Peyer's patch (tissue), 4 donors: ENCODE data around the gene DCC. TPM values are rescaled to one million over a fixed set of nuclear protein-coding genes. Genes with fewer than 3 reads are reported as not detected.

ENCODE experiments used
- DNase-seq, 3 donors: peaks; one replicate each; pipeline ENCODE4 v3.0.0-alpha.2; 2017 to 2019
- H3K27ac ChIP-seq, 4 donors: fragments of 200-600 bp; sonication (generic); one replicate each; pipeline ENCODE4 v1.5.1; 2016 to 2019
- H3K27me3 ChIP-seq, 2 donors: fragments of 200-600 bp; sonication (generic); one replicate each; pipeline ENCODE4 v1.5.1; 2019
- H3K36me3 ChIP-seq, 3 donors: fragments of 200-600 bp; sonication (generic); one replicate each; pipeline ENCODE4 v1.5.1; 2016 to 2019
- H3K4me1 ChIP-seq, 4 donors: fragments of 200-600 bp; sonication (generic); one replicate each; pipeline ENCODE4 v1.5.1; 2016 to 2019
- H3K4me3 ChIP-seq, 4 donors: fragments of 200-600 bp; sonication (generic); 1 replicate in 3 of 4; 2 replicates in 1 of 4; pipeline ENCODE4 v1.5.1; 2016 to 2019; ENCODE audit warnings: mild to moderate bottlenecking in 1 of 4
- H3K9me3 ChIP-seq, 4 donors: fragments of 200-600 bp; sonication (generic); one replicate each; pipeline ENCODE4 v1.5.1; 2016 to 2019; ENCODE audit warnings: mild to moderate bottlenecking in 1 of 4
- CTCF ChIP-seq, 6 experiments: fragments of 450-650 bp in 4 of 6; fragments of 200-600 bp in 2 of 6; sonication (generic) in 1 of 6; IDR thresholded peaks; one replicate each; pipeline ENCODE4 v1.5.1; 2017 to 2019; ENCODE audit warnings: antibody characterized with exemption in 6 of 6, mild to moderate bottlenecking in 3 of 6, moderate library complexity in 1 of 6
- POLR2A ChIP-seq, 2 donors: fragments of 450-650 bp; IDR thresholded peaks; one replicate each; pipeline ENCODE4 v1.5.1; 2017; ENCODE audit warnings: antibody characterized with exemption in 2 of 2, mild to moderate bottlenecking in 2 of 2, moderate library complexity in 2 of 2
- total RNA-seq, 4 donors: library from RNA; depleted of rRNA; stranded (reverse); fragments of >200 nt; gene quantifications; one replicate each; pipeline ENCODE4 v1.1.0, GENCODE V29; 2016

DCC gene
- total RNA-seq, 4 donors from 2014 or later = 0.13 TPM; not detected in 3

GRCh38 chr18:52531836-52532235, 191.8 kb downstream of the DCC start:
- no peaks in the 10 kb centered on the region for H3K4me1 ChIP-seq
- H3K36me3 ChIP-seq = no peaks in the 10 kb centered on the region
- no peaks in the 10 kb centered on the region for H3K9me3 ChIP-seq
- H3K27me3 ChIP-seq = no peaks in the 10 kb centered on the region
- H3K27ac ChIP-seq = no peak overlapping the region
- H3K4me3 ChIP-seq = no peak overlapping the region
- no peak for TF ChIP-seq CTCF (IDR thresholded peaks at IDR 0.05)
- TF ChIP-seq POLR2A (IDR thresholded peaks at IDR 0.05) = no peak
- DNase-seq = no peak

DNA sequence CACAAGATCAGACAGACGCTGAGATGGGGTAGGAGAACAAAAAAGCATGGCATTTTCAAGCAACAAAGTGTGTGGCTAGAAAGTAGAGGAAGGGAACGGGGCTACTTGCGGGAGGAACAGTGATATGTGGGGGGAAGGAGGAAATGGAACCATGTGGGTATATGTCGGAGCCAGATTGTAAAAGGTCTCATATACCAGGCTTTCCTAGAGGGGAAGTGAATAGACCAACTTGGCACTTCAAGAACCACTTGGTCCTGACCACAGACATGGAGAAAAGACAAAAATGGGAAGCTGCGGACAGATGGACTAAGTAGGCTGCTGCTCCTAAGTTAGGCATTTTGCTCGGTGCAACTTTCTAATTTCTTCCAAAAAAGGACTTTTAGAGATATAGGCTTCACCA, 196.0 kb downstream of the DCC start:
- no peak overlapping the region for H3K27ac ChIP-seq
- no peaks in the 10 kb centered on the region for H3K36me3 ChIP-seq
- H3K9me3 ChIP-seq = no peaks in the 10 kb centered on the region
- no peaks in the 10 kb centered on the region for H3K27me3 ChIP-seq
- no peaks in the 10 kb centered on the region for H3K4me1 ChIP-seq
- no peak for DNase-seq
- TF ChIP-seq POLR2A (IDR thresholded peaks at IDR 0.05) (no peak), CTCF (IDR thresholded peaks at IDR 0.05) (no peak)
- no peak overlapping the region for H3K4me3 ChIP-seq

GRCh38 chr18:52537261-52537660, 197.3 kb downstream of the DCC start:
- H3K4me1 ChIP-seq = no peaks in the 10 kb centered on the region
- H3K9me3 ChIP-seq = no peaks in the 10 kb centered on the region
- H3K27me3 ChIP-seq = no peaks in the 10 kb centered on the region
- H3K27ac ChIP-seq = no peak overlapping the region
- TF ChIP-seq CTCF (IDR thresholded peaks at IDR 0.05) (no peak), POLR2A (IDR thresholded peaks at IDR 0.05) (no peak)
- H3K4me3 ChIP-seq = no peak overlapping the region
- DNase-seq = no peak
- no peaks in the 10 kb centered on the region for H3K36me3 ChIP-seq

- Histone ChIP-seq H3K27me3 (no peaks in the 10 kb centered on the region), H3K9me3 (no peaks in the 10 kb centered on the region), H3K36me3 (no peaks in the 10 kb centered on the region), H3K4me1 (no peaks in the 10 kb centered on the region), H3K4me3 (no peak overlapping the region), H3K27ac (no peak overlapping the region)
- DNase-seq = no peak
- TF ChIP-seq CTCF (IDR thresholded peaks at IDR 0.05) (no peak), POLR2A (IDR thresholded peaks at IDR 0.05) (no peak)
Measured at GRCh38 chr18:52541056-52541455, 201.1 kb downstream of the DCC start.

DNA sequence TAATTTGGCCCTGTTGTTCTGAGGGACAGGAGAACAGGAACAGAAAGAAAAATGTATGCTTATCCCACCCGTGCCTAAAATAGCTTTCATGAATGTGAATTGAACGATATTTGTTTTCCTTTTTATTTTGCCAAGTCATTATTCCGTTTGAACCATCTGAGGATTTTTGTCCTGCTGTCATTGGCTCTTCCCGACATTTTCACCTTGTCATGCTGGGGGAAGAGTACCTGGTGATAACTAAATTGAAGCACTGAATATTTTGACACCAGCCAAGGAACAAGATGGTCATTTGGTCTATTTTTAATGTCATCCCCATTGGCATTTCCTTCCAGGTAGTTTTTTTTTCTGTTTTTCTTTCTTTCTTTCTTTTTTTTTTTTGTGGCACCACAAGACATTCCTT, 204.1 kb downstream of the DCC start:
- Histone ChIP-seq H3K9me3 (no peaks in the 10 kb centered on the region), H3K4me3 (no peak overlapping the region), H3K36me3 (no peaks in the 10 kb centered on the region), H3K27me3 (no peaks in the 10 kb centered on the region), H3K4me1 (no peaks in the 10 kb centered on the region), H3K27ac (no peak overlapping the region)
- TF ChIP-seq POLR2A (IDR thresholded peaks at IDR 0.05) (no peak), CTCF (IDR thresholded peaks at IDR 0.05) (no peak)
- DNase-seq = no peak

- DNase-seq = no peak
- TF ChIP-seq CTCF (IDR thresholded peaks at IDR 0.05) (no peak), POLR2A (IDR thresholded peaks at IDR 0.05) (no peak)
- Histone ChIP-seq H3K36me3 (no peaks in the 10 kb centered on the region), H3K27ac (no peak overlapping the region), H3K9me3 (no peaks in the 10 kb centered on the region), H3K4me1 (no peaks in the 10 kb centered on the region), H3K27me3 (no peaks in the 10 kb centered on the region), H3K4me3 (no peak overlapping the region)
Measured at GRCh38 chr18:52546686-52547346, 206.8 kb downstream of the DCC start.
